SKM-1 treated with dmso at 0.1 percent for 144 hours (cell line): ENCODE measurements around the gene IQCK.

ENCODE experiments used
- DNase-seq: peaks from one replicate; lab custom pipeline; 2025; ENCODE audit not compliant: unreplicated experiment; lab: John Stamatoyannopoulos, UW

IQCK gene

DNA sequence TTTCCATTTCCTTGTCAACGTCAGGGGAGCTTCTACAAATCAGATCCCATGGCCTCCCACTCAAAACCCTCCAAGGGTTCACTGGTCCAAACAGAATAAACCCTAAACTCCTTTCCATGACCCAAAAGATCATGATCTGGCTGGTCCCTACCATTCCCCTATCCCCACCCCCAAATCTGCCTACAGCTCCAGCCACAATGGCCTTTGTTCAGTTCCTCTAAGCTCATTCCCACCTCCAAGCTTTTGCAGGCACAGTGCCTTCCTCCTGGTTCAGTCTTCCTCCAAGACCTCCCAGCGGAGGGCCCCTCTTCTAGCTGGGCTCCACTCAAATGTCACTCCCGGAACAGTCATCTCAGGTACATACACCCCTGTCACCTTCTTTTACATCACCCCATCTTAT is 164.6 kb downstream of the IQCK start:
- no peak for DNase-seq

DNA sequence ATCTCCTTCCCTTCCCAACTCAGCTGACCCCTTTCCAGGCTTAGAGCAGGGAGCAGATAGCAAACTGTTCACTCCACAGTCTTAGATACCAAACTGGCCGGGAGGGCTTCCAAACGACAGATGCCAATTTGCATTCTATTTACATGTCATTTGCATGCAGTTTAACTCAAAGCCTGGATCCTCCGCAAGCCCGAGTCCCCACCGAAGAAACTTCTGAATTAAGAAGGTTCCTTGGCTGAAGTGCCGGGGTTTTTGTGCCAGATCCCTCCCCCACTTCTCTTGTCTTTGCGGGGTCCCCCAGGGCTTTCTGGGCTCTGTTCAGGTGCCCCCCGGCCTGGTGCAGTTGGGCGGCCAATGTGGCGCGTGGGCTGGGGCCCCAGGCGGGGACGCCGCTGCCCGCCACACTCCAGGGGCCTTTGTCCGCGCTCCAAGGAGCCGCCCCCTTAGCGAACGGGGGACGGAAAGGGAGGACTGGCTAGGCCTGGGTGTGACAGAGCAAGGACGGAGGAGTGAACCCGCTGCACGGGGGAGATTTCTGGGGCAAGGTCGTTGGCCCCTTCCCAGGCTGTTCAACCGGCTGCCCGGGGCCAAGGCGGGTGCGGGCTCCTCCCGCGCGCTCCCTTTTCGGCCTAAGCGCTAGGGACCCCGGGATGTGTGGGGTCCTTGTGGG is 165.4 kb downstream of the IQCK start:
- DNase-seq = no peak

DNA sequence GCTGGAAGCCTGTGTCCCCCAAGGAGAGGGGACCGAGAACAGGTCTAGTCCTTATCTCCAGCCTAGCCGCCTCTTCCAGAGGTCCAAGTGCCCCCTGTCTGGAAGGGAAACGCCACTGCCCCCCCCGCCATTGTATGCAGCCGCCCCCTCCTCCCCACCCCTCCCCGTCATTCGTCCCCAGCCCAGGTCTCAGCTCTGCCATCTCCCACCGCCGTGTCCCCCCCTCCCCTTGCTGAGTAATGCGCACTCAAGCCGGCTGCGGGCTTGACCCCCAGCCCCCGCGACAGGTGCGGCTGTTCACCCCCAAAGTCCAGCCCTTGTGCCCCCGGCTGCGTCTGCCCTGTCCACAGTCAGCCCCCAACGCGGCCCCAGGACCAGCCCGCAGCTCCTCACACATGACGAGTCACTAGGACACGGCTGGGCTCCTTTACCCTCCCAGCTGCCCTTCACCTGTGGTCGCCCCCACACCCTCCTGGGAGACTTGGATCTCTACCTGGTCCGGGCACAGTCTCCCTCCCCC is 166.0 kb downstream of the IQCK start:
- no peak for DNase-seq

DNA sequence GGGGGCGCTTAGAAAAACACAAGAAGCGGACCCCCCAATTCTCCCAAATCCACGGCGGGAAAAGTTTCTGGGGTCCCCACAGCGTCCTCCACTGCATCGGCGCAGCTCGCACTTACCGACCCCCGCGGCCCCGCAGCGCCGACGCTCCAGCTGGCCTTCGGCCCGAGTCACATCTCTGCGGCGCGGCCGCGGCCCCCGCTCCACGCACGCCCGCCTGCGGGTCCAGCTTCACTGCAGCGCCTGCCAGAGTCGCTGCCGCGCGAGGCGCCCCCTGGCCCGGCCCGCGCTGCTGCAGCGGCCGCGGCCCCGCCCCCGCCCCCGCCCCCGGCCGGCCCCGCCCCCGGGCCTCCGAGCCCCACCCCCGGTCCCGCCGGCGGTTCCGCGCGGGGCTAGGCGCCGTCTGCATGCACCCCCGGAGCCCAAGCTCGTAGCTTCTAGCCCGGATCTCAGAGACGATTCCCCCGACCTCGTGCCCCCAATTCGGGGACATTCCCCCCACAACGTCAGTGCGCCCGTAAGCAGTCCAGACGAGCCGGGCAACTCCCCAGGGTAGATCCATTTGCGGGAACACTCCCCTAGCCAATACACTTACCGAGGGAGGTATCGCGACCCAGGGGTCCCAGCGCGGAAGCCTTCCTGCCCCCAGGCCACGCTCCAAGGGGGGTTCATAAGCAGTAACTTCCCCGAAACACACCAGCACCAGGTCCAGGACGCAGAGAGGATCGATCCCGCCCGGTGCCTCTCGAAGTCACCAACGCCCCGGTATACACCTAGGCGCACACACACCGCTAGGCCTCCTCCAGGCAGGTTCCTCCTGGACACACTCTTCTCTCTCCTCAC is 166.8 kb downstream of the IQCK start, which contains the start of gene GPRC5B:
Gene GPRC5B (minus strand): TSS at position 238 of the 840 bp plus-strand sequence. CDS start 12,003 bp downstream, outside the sequence.
- DNase-seq = peak; percentile 10

DNA sequence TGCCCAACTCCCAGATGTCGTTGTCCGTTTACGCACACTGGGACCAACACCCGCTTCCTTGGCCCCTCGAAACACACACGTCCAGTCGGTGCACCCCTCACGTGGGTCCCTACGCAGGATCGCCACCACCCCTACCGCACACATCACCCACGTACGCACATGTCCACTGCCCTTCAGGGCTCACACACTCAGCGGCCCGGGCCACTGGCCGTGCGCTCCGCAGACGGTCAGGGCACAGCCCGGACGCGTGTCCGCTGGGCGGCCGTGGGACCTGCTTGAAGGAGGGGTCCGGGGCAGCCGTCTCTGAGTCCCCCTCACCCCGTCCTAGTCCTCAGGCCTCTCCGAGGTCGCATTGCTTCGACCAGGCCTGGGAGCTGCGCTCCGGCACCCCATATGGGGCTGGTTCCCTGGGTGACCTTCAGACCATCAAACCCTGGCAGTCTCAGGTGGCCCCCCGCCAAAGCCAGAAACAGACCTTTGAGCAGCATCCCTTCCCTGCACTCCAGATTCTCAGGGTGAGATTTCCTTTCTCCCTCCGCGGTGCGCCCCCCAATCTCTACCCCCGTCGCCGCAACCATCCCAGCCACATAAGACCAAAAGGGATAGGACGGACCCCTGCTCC is 167.5 kb downstream of the IQCK start:
- DNase-seq = no peak

DNA sequence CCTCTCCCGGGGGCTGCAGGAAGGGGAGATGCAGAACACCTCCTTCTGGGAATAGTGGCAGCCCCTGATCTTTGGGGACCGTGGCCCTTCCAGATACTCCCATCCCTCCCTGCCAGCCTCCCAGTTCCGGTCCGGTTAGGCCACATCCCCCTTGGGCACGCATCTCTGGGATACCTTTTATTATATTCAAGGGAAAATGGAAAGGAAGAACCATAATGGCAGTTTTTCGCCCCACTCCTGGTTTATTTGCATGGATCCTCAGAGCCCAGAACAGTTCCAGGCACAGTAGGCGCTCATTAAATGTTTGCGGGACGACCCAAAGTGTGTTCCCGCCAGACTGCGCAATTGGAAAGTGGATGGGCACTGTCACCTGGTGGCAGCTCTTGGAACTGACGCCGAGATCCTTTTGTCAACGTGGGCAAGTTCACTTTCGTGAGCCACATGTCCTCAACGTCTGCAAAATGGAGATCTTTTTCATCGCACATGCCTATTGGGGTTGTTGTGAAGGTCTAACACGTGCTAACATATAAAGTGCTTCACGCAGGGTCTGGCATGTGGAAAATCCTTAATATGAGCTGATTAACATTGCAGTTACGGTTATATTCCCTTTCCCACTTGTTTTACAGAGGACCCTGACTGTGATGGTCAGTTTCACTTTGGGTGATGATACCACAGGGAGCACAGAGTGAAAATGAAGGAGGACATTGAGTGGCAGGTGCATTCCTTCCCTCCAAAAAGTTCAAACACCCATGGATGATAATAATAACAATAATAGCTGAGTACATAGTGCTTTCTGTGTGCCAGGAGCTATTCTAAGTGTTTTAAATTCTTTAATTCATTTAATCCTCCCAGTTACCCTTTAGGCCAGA is 168.2 kb downstream of the IQCK start:
- DNase-seq = peak; percentile 58

DNA sequence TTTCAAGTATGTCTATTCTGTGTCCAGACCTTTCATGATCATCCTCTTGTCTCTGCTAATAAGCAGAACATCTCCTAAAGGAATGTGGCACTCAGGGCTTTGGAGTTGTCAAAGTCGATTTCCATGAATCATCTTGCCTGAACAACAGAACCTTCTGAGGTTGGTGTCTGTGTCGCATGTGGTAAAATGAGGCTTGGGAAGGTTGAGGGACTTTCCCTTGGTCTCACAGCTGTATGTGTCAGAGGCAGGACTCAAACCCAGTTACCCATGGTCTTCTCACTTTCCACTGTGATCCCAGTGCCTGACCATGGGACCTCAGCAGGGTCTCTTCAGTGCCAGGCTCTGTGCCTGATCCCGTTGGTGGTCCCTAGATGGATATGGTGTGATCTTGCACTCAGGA is 170.8 kb downstream of the IQCK start:
- DNase-seq = no peak

DNA sequence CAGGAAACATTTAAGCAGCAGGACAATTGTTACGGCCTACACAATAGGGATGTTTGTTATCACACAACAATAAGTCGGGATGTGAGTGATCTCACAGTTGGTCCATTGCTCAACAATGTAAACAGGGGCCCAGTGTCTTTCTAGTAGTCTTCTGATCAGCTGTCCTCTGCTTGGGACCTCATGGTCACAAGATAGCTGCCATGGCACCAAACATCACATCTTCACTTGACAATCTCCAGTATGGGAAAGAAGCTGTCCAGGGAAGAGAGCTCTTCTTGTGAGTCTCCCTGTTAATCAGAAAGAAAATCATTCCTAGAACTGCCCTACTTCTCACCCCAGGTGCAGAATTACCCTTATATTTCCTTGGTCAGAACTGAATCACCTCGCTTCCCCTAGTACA is 172.8 kb downstream of the IQCK start:
- DNase-seq = no peak

DNA sequence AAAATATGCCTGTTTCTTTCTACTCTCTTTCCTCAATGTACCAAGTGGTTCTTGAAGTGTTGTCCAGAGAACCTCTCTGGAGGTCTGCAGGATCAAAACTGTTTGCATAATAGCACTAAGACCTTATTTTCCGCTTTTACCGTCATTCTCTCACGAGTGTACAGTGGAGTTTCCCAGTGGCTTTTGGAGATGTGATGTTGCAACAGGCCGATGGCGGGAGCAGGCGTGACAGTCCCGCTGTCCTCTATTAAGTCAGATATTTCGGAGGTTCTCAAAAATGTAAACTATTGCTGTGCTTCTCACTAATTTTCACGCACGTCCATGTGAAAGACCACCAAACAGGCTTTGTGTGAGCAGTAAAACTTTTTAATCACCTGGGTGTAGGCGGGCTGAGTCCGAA is 174.8 kb downstream of the IQCK start:
- no peak for DNase-seq

DNA sequence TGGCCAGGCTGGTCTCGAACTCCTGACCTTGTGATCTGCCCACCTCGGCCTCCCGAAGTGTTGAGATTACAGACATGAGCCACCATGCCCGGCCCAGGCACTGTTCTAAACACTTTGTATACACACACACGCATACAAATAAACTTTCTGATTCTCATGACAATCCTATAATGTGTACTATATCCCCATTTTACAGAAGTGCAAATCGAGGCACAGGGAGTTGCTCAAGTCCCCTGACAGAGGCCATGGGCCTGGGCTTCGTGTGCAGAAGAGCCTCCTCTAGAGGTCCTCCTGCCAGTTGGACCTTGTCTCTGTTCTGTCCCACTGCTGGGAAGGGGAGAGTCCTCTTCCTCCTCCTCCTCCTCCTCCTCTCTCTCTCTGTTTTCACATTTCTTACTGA is 176.5 kb downstream of the IQCK start:
- no peak for DNase-seq

DNA sequence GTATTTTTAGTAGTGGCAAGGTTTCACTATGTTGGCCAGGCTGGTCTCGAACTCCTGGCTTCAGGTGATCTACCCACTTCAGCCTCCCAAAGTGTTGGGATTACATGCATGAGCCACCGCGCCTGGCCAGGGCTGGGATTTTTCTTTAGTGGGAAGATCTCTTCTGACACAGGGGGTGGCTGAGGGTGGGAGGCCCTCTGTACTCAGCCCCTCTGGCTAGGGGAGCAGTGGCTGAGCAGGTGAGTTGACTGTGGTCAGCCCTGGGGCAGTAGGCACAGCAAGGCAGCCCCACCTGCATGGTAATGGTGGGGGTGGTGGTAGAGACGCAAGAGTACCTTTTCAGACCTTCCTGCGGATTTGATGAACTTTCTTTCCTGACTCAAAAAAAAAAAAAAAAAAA is 178.9 kb downstream of the IQCK start:
- no peak for DNase-seq

DNA sequence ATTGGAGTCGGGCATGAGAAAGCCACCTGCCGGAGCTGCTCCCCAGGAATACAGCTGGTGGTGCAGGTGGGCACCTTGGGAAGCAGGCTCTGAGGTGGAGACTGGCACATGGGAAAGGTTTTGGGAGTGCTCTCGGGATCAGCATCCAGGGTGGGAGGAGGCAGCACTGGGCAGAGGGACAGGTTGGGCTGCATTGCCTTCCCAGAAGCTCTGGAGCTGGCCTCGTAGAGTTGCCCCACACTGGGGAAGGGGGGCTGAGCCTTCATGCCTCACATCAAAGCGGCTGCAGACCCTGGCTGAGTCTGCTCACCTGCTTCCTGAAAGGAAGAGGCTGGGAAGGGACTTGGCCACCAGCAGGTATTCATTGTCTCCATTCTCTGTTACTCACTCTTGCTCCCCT is 180.1 kb downstream of the IQCK start:
- DNase-seq = no peak

DNA sequence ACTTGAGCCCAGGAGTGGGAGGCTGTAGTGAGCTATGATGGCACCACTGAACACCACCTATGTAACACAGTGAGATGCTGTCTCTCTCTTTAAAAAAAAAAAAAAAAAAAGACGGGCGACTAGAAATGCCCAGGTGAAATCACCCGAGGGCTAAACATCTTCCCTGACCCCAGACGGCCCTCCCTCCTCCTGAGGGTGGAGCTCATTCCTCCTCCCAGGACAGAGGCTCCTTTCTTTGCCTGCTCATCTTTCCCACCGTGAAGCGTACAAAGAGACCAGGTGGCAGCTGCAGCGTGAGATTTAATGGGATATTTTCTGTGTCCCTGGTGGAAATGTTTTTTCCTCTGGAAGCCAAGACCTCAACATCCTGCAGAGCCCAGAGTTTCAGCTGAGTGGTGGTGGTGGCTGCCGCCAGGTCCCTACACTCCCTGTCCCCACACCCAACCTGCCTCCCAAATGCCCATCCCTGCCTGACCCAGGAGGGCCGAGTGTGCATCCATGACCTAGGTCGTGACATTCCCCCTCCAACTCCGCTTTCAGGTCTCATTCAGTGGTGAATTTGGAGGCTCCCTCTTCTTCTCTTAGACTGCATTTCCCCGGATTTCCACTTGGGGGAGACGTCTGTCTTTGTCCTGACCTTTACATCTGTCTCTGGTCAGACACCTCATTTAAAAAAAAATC is 181.0 kb downstream of the IQCK start:
- peak; percentile 62 for DNase-seq

DNA sequence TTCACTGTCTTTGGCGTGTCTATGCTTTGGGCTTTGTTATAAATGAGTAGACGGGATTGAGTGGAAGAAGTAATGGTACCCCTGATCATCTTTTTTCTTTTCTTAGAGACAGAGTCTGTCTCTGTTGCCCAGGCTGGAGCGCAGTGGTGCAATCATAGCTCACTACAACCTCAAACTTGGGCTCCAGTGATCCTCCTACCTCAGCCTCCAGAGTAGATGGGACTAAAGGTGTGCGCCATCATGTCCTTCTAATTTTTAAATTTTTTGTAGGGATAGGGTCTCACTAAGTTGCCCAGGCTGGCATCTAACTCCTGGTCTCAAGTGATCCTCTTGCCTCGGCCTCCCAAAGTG is 181.5 kb downstream of the IQCK start:
- no peak for DNase-seq

DNA sequence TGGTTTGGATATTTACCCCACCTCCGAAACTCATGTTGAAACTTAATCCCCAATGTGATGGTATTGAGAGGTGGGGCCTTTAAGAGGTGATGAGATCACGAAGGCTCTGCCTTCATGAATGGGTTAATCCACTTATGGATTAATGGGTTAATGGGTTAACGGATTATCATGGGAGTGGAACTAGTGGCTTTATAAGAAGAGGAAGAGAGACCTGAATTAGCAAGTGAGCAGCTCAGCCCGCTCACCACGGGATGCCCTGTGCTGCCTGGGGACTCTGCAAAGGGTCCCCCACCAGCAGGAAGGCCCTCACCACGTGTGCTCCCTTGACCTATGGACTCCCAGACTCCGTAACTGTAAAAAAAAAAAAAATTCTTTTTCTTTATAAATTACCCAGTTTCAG is 183.1 kb downstream of the IQCK start:
- no peak for DNase-seq

DNA sequence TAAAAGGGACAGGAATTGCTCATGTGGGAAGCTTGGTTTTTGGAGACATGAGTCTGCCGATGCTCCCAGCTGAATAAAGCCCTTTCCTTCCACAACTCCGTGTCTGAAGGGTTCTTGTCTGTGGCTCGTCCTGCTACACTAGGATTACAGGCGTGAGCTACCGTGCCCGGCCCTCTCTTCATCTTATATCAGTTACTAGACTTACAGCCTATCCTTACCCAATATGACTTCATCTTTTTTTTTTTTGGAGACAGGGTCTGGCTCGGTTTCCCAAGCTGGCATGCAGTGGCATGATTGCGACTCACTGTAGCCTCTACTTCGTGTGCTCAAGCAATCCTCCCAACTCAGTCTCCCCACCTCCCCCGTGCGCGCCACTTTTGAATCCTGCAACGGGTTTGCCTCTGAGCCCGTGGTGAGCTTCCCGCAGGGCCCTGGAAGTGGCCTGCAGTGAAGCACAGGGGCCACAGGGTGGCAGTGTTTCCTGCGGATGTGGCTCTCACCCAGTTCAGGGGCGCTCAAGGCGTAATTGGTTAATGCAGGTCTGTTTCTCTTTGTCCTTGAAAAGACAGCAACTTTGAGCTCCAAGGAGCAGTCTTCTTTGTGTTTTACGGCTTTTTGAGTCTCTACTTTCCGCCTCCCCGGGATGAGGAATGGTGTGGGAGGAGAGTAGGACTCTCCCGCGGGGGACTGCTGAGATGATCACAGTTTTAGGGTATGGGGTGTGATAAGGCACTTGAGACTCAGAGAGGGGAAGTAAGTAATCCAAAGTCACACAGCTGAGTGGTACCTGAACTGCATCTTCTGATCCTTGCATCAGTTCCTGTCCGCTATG is 189.3 kb downstream of the IQCK start:
- peak; percentile 77 for DNase-seq
